Neuron (in vitro differentiated cells): ENCODE data around the gene GOLT1A.

Experiments used
- H2AFZ ChIP-seq: one replicate; pipeline ENCODE4 v1.6.1; 2013; ENCODE audit warnings: low read depth, mild to moderate bottlenecking, inconsistent platforms, low read length, moderate library complexity
- H3K27me3 ChIP-seq: one replicate; pipeline ENCODE4 v1.6.1; 2013; ENCODE audit warnings: low read length; ENCODE audit not compliant: insufficient read depth
- H3K36me3 ChIP-seq: one replicate; pipeline ENCODE4 v1.6.1; 2013; ENCODE audit warnings: low read length; ENCODE audit not compliant: insufficient read depth
- H3K4me1 ChIP-seq: one replicate; pipeline ENCODE4 v1.6.1; 2013; ENCODE audit warnings: low read length; ENCODE audit not compliant: insufficient read depth
- H3K4me3 ChIP-seq: 2 replicates; pipeline ENCODE4 v1.5.1; 2013; ENCODE audit warnings: mild to moderate bottlenecking, low read length, moderate library complexity
- H3K9me3 ChIP-seq: one replicate; pipeline ENCODE4 v1.6.1; 2013; ENCODE audit warnings: low read length

GOLT1A gene

DNA sequence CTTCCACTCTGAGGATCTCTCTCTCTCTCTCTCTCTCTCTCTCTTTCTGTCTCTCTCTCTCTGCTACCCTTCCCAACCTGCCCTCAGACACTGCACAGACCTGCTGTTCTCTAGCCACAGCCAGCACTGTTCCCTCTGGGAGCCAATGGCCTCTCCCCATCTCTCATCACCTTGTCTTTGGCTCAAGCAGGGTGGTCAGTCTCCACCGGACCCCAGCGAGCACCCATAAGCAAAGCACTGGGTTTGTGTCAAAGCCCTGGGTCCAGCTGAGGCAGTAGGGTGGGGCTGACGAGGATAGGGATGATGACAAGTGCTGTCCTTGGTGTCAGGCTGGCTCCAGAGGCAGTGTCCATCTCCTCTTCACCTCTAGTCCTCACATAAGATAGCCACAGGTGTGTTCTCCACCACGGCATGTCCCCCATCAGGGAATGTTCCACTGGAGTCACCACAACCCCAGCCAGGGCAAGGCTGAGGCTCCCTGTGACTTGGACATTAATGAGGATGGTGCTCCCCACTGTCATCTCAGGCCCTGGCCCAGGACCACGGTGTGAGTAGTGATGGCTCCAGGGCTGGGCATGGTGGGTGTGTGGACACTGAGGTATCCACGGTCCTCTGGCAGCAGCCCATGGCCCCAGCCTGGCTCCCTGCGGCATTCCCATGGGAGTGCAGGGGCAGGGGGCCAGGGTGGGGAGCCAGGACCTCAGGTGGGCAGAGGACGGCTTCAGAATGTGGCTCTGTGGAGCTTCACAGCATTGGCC lies 8.4 kb upstream of the GOLT1A start:
- H3K4me3 ChIP-seq: no peak overlapping the region
- no peak overlapping the region for H2AFZ ChIP-seq
- no peaks in the 10 kb centered on the region for H3K27me3 ChIP-seq
- H3K9me3 ChIP-seq: no peaks in the 10 kb centered on the region
- H3K36me3 ChIP-seq: peaks cover 50% of the 10 kb centered on the region
- no peaks in the 10 kb centered on the region for H3K4me1 ChIP-seq

DNA sequence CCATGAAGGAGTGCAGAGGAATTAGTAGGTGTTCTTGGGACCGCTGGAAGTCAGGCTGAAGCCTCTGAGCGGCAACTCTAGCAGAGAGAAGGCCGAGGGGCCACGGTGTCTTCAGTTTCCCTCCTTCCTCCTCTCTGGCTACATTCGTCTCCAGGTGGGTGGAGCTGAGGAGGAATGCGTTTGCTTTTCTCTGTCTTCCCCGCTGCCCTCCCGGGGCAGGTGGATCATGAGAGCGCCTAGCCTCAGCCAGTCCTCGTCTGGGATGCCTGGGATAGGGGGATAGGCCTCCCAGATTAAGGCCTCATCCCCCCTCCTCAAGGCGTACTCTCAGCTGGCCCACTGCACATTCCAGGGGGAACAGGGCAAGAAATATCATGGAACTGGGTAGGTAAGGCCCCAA lies 7.5 kb upstream of the GOLT1A start:
- Histone ChIP-seq H3K4me1 (no peaks in the 10 kb centered on the region), H2AFZ (no peak overlapping the region), H3K9me3 (no peaks in the 10 kb centered on the region), H3K4me3 (no peak overlapping the region), H3K27me3 (no peaks in the 10 kb centered on the region), H3K36me3 (peaks cover 45% of the 10 kb centered on the region)

DNA sequence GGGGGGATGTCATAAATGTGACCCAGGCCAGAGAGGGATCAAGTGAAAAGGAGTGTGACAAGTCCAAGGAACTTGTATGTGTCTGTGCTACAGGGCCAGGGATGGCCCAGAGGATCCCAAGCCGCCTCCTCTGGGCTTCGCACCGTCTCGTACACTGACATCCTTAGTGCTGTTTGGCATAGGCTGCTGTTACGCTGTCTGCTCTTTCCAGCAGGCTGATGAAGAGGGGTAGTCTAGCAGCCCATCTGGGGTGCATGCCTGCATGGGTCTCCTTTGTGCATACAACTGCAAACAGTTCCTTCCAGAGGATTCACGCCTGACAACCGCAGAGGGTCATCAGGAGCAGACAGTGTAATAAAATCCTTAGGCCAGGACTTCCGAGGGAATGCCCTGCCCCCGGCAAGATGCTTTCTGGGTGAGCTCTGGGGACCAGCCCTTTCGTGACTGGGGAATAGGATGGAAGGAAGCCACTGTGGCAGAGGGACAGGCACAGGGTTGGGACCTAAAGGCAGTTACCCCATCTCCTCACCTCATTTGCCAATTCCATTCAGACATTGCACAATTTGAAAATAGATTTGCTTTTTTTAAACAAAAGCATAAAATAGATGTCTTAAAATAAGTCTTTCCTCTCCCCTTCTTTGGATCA lies 6.3 kb upstream of the GOLT1A start:
- Histone ChIP-seq H3K36me3 (peaks cover 36% of the 10 kb centered on the region), H3K4me3 (no peak overlapping the region), H2AFZ (no peak overlapping the region), H3K4me1 (no peaks in the 10 kb centered on the region), H3K9me3 (no peaks in the 10 kb centered on the region), H3K27me3 (no peaks in the 10 kb centered on the region)

DNA sequence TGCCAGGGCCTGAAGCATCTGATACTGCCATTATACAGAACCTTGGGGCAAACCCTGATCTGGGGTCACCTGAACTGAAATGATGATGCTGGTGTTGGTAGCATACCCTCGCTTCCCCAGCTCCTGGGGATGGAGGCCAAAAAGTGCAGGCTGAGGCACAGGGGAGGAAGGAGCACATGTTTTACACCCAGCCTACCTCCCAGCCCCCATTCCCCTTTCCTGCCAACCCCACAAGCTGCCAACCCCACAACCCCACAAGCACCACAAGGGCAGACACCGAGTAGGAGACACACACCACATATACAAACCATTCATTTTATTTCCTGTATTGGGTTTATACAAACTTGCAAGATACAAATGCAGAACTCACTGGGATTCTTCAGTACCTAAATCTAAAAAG lies 4.8 kb upstream of the GOLT1A start:
- Histone ChIP-seq H3K4me1 (peaks cover 6% of the 10 kb centered on the region), H3K36me3 (peaks cover 30% of the 10 kb centered on the region), H3K27me3 (no peaks in the 10 kb centered on the region), H3K9me3 (no peaks in the 10 kb centered on the region), H3K4me3 (no peak overlapping the region), H2AFZ (no peak overlapping the region)

DNA sequence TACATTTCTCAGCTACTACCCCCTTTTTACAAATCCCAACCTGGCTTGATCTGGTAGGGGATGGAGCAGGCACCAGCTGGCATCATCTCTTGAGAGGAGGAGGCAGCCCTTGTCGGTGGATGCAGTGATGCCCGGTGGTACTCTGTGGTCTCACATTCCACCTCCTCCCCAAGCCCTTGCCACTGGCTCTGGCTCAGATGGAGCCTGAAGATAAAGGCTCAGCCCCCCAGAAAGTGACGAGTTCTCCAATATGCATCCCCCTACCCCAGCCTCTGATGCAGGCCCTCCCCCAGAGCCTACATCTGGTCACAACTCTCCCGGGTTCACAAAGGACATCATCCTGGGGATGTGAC lies 3.8 kb upstream of the GOLT1A start:
- H3K9me3 ChIP-seq: no peaks in the 10 kb centered on the region
- H2AFZ ChIP-seq: no peak overlapping the region
- no peak overlapping the region for H3K4me3 ChIP-seq
- H3K4me1 ChIP-seq: peaks cover 6% of the 10 kb centered on the region
- H3K36me3 ChIP-seq: peaks cover 26% of the 10 kb centered on the region
- no peaks in the 10 kb centered on the region for H3K27me3 ChIP-seq

DNA sequence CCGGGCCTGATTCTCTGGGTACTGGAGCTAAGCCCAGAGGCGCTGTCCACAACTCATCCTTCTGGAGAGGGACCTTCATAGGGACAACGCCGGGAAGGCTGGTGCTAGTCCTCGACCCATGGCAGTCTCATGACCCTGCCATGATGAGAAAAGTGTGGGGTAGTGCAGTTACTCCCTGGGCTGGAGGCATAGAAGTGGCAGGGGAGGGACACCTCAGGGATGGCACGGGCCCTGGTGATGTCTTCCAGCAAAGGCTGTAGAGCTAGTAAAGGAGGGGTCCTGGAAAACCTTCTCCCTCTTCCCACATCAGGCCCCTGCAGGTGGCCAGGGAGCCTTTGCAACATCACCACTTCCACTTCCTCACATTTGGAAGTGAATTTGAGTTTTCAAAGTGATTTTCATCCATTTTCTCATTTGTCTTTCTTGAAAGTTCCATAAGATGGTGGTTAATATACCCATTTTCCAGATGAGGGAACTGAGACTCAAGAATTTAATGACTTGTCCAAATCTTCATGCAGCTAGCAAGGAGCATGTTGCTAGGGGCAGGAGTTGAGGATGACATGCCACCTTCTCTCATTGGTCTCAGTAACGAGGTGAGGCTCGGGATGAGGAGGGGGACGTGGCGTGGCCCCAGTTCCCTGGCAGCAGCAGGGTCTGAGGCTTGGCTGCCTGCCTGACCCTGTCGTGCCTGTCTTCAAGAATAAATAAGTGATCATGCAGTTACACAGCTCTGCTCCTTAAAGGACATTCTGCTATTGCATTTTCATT lies 3.3 kb upstream of the GOLT1A start:
- Histone ChIP-seq H3K4me3 (no peak overlapping the region), H3K9me3 (no peaks in the 10 kb centered on the region), H3K4me1 (peaks cover 6% of the 10 kb centered on the region), H2AFZ (no peak overlapping the region), H3K27me3 (no peaks in the 10 kb centered on the region), H3K36me3 (peaks cover 23% of the 10 kb centered on the region)

DNA sequence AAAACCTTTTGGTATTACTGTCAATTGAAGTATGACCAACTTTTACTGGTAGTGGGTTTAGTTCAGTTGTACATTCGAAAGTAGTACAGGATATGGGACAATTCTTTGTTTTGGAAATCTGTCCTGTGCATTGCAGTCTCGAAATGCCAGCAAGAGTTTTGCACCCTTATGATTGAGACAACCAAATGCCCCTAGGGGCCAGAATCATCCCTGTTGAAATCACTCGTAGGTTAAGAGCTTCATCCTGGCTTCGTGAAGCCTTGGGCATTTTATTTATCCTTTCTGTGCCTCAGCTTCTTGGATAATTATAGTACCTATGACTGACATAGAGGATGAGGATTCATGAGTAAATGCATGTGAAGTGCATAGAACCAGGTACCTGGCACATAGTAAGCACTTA lies 2.4 kb upstream of the GOLT1A start:
- H2AFZ ChIP-seq: no peak overlapping the region
- no peak overlapping the region for H3K4me3 ChIP-seq
- no peaks in the 10 kb centered on the region for H3K27me3 ChIP-seq
- no peaks in the 10 kb centered on the region for H3K9me3 ChIP-seq
- H3K36me3 ChIP-seq: peaks cover 15% of the 10 kb centered on the region
- peaks cover 6% of the 10 kb centered on the region for H3K4me1 ChIP-seq

DNA sequence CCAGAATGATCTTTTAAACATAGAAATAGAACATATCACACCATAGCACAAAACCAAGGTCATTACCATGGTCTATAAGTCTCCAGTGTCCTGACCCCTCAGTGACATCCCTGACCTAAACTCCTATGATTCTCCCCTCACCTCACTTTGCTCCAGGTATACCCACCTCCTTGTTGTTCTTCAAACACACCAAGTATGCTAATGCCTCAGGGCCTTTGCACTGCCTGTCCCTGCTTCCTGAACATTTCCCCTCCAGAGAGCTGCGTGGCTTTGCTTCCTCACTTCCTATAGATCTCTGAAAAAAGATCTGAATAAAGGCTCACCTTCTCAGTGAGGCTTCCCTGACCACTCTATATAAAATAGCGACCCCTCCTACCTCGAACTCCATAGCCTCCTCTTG lies 1.1 kb downstream of the GOLT1A start:
- no peaks in the 10 kb centered on the region for H3K27me3 ChIP-seq
- H2AFZ ChIP-seq: no peak overlapping the region
- H3K4me1 ChIP-seq: peaks cover 6% of the 10 kb centered on the region
- H3K36me3 ChIP-seq: no peaks in the 10 kb centered on the region
- H3K9me3 ChIP-seq: no peaks in the 10 kb centered on the region
- no peak overlapping the region for H3K4me3 ChIP-seq

DNA sequence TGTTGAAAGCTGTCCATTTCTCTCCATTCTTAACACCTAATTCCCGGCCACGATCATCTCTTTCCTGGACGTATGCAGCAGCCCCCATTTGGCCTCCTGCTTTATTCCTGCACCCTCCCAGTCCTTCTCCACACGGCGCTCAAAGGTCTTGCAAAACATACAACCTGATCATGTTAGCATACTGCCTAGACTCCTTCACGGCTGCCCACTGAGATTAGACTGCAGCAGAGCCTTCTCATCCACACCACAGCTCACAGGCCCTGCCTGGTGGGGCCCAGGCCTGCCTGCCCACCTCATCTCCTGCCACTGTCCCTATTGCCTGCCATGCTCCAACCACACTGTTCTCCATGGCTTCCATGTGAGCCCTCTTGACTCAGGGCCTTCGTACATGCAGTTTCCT lies 2.7 kb downstream of the GOLT1A start:
- Histone ChIP-seq H3K36me3 (no peaks in the 10 kb centered on the region), H2AFZ (no peak overlapping the region), H3K9me3 (no peaks in the 10 kb centered on the region), H3K27me3 (no peaks in the 10 kb centered on the region), H3K4me1 (peaks cover 6% of the 10 kb centered on the region), H3K4me3 (no peak overlapping the region)

DNA sequence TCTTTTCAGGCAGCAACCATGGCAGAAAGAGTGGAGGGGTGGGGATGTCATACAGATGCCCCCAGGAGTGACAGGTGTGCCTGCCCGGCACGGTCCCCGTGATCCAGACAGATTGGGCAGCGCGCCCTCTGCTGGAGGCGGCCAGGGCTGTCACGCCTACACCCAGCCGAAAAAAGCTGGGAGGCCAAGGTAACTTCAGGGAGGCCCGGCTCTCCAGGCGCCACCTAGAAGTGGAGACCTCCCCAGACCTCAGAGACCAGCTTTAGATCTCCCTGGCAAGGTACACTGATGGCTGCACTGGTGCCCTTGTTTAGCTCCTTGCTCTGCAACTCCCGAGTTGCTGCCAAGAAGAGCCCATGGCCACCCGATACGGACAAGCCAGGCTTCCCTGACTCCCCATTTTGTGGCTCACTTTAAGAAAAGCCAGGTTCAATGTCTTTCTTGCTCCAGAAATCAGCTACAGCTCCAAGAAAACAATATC lies 6.6 kb downstream of the GOLT1A start:
- Histone ChIP-seq H3K9me3 (no peaks in the 10 kb centered on the region), H3K4me1 (no peaks in the 10 kb centered on the region), H3K27me3 (peaks cover 19% of the 10 kb centered on the region), H3K4me3 (no peak overlapping the region), H3K36me3 (no peaks in the 10 kb centered on the region), H2AFZ (no peak overlapping the region)

DNA sequence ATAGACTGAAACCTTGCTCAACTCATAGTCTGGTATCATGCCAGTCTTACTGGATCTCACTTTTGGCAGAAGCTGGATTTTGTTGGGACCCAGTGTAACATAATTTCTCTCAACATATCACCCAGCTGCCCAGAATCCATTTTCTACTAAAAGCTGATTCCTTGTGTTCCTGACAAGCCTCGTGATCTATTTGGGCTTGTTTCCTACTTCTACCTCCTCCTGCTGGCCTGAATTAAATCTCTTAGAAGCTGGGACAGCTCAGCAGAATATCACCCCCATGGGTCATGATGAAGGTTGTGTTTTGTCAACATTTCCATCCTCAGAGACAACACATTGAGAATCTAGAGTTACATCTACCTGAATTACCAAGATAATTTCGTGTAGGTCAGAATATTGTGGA lies 7.7 kb downstream of the GOLT1A start:
- H3K27me3 ChIP-seq: peaks cover 23% of the 10 kb centered on the region
- no peaks in the 10 kb centered on the region for H3K9me3 ChIP-seq
- no peak overlapping the region for H3K4me3 ChIP-seq
- no peak overlapping the region for H2AFZ ChIP-seq
- no peaks in the 10 kb centered on the region for H3K4me1 ChIP-seq
- H3K36me3 ChIP-seq: no peaks in the 10 kb centered on the region

DNA sequence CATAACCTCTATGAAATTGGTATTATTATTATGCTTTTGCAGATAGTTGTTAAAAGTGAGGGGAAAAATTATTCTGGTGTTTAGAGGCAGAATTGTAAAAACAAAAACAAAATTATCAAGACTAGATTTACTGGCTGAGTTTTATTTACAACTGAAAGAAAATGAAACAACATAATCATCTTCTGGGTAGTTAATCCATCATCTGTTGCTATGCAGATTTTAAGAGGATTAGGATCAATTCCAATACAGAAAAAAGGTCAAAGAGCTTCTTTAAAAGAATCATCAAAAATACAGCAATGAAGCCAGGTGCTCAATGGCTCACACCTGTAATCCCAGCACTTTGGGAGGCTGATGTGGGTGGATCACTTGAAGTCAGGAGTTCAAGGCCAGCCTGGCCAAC lies 8.3 kb downstream of the GOLT1A start:
- H3K4me3 ChIP-seq: no peak overlapping the region
- no peaks in the 10 kb centered on the region for H3K4me1 ChIP-seq
- no peaks in the 10 kb centered on the region for H3K36me3 ChIP-seq
- no peak overlapping the region for H2AFZ ChIP-seq
- peaks cover 28% of the 10 kb centered on the region for H3K27me3 ChIP-seq
- H3K9me3 ChIP-seq: no peaks in the 10 kb centered on the region

DNA sequence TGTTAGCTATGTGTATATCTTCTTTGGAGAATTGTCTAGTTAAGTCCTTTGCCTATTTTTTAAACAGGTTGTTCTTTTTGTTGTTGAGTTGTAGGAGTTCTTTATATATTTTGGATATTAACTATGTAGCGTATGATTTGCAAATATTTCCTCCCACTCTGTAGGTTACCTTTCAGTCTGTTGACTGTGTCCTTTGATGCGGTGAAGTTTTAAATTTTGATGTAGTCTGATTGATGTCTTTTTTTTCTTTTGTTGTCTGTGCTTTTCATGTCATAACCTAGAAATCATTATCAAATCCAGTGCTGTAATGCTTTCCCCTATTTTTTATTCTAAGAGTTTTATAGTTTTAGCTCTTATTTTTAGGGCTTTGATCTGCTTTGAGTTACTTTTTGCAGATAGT lies 8.8 kb downstream of the GOLT1A start:
- Histone ChIP-seq H3K9me3 (no peaks in the 10 kb centered on the region), H3K4me1 (no peaks in the 10 kb centered on the region), H3K27me3 (peaks cover 29% of the 10 kb centered on the region)

More for the DNA sequence above, 8.8 kb downstream of the GOLT1A start:
- H2AFZ ChIP-seq: no peak overlapping the region
- no peak overlapping the region for H3K4me3 ChIP-seq
- H3K36me3 ChIP-seq: no peaks in the 10 kb centered on the region
